IPS-18a (cell line): ENCODE results near the gene KMT2C.
"Not testable (repeated sequence)": the region's sequence is repeated elsewhere in the genome, so short reads cannot be mapped to it uniquely, and the experiment has no call there.

Source experiments
- H3K27ac ChIP-seq: one replicate; pipeline ENCODE4 v1.5.1; 2013; ENCODE audit warnings: low read length
- H3K27me3 ChIP-seq: one replicate; pipeline ENCODE4 v1.6.1; 2013; ENCODE audit warnings: mild to moderate bottlenecking, low read length; ENCODE audit not compliant: control insufficient read depth, insufficient read depth
- H3K36me3 ChIP-seq: one replicate; pipeline ENCODE4 v1.6.1; 2013; ENCODE audit warnings: low read depth, low read length; ENCODE audit not compliant: control insufficient read depth
- H3K4me1 ChIP-seq: one replicate; pipeline ENCODE4 v1.6.1; 2013; ENCODE audit warnings: low read depth, low read length; ENCODE audit not compliant: control insufficient read depth
- H3K4me3 ChIP-seq: one replicate; pipeline ENCODE4 v1.5.1; 2013; ENCODE audit warnings: low read length
- H3K9ac ChIP-seq: one replicate; pipeline ENCODE4 v1.6.1; 2013; ENCODE audit warnings: mild to moderate bottlenecking, low read length, moderate library complexity
- H3K9me3 ChIP-seq: one replicate; pipeline ENCODE4 v1.6.1; 2013; ENCODE audit warnings: low read depth, low read length; ENCODE audit not compliant: control insufficient read depth

Gene KMT2C

GRCh38 chr7:152328234-152328633, 107.6 kb downstream of the KMT2C start:
- peaks cover 3% of the 10 kb centered on the region for H3K36me3 ChIP-seq
- H3K27ac ChIP-seq, result no peak overlapping the region
- no peaks in the 10 kb centered on the region for H3K4me1 ChIP-seq
- H3K9me3 ChIP-seq, result no peaks in the 10 kb centered on the region
- H3K27me3 ChIP-seq, result no peaks in the 10 kb centered on the region
- no peak overlapping the region for H3K4me3 ChIP-seq
- no peak overlapping the region for H3K9ac ChIP-seq

- Histone ChIP-seq H3K27me3 (no peaks in the 10 kb centered on the region), H3K4me3 (no peak overlapping the region), H3K4me1 (no peaks in the 10 kb centered on the region), H3K36me3 (no peaks in the 10 kb centered on the region), H3K9ac (no peak overlapping the region), H3K9me3 (no peaks in the 10 kb centered on the region), H3K27ac (no peak overlapping the region)
Observed at GRCh38 chr7:152315845-152316244, 120.0 kb downstream of the KMT2C start.

GRCh38 chr7:152313831-152314604, 121.8 kb downstream of the KMT2C start:
- no peaks in the 10 kb centered on the region for H3K27me3 ChIP-seq
- H3K4me1 ChIP-seq, result no peaks in the 10 kb centered on the region
- H3K9me3 ChIP-seq, result no peaks in the 10 kb centered on the region
- H3K4me3 ChIP-seq, result no peak overlapping the region
- H3K27ac ChIP-seq, result no peak overlapping the region
- H3K9ac ChIP-seq, result no peak overlapping the region
- peaks cover 8% of the 10 kb centered on the region for H3K36me3 ChIP-seq

GRCh38 chr7:152313217-152313616, 122.6 kb downstream of the KMT2C start:
- no peak overlapping the region for H3K9ac ChIP-seq
- H3K36me3 ChIP-seq, result peaks cover 8% of the 10 kb centered on the region
- no peaks in the 10 kb centered on the region for H3K27me3 ChIP-seq
- no peak overlapping the region for H3K4me3 ChIP-seq
- H3K9me3 ChIP-seq, result no peaks in the 10 kb centered on the region
- H3K4me1 ChIP-seq, result no peaks in the 10 kb centered on the region
- no peak overlapping the region for H3K27ac ChIP-seq

- peaks cover 8% of the 10 kb centered on the region for H3K36me3 ChIP-seq
- no peak overlapping the region for H3K4me3 ChIP-seq
- H3K27ac ChIP-seq, result no peak overlapping the region
- H3K9ac ChIP-seq, result no peak overlapping the region
- H3K9me3 ChIP-seq, result no peaks in the 10 kb centered on the region
- H3K4me1 ChIP-seq, result no peaks in the 10 kb centered on the region
- no peaks in the 10 kb centered on the region for H3K27me3 ChIP-seq
Observed at GRCh38 chr7:152312316-152312715, 123.5 kb downstream of the KMT2C start.

- Histone ChIP-seq H3K4me3 (no peak overlapping the region), H3K36me3 (peaks cover 8% of the 10 kb centered on the region)
Observed at GRCh38 chr7:152307902-152308301, 127.9 kb downstream of the KMT2C start.

GRCh38 chr7:152299542-152300143, 136.2 kb downstream of the KMT2C start:
- not testable (repeated sequence) for H3K27me3 ChIP-seq, H3K4me3 ChIP-seq, H3K4me1 ChIP-seq, H3K27ac ChIP-seq, H3K9me3 ChIP-seq, H3K36me3 ChIP-seq, H3K9ac ChIP-seq

More at GRCh38 chr7:152307902-152308301, 127.9 kb downstream of the KMT2C start:
- Histone ChIP-seq H3K27ac (no peak overlapping the region), H3K4me1 (no peaks in the 10 kb centered on the region), H3K27me3 (no peaks in the 10 kb centered on the region), H3K9ac (no peak overlapping the region), H3K9me3 (no peaks in the 10 kb centered on the region)

- no peaks in the 10 kb centered on the region for H3K36me3 ChIP-seq
- no peak overlapping the region for H3K27ac ChIP-seq
- H3K4me3 ChIP-seq, result no peak overlapping the region
- no peaks in the 10 kb centered on the region for H3K9me3 ChIP-seq
- no peaks in the 10 kb centered on the region for H3K27me3 ChIP-seq
- H3K9ac ChIP-seq, result no peak overlapping the region
- H3K4me1 ChIP-seq, result peaks cover 5% of the 10 kb centered on the region
Observed at GRCh38 chr7:152292897-152293296, 142.9 kb downstream of the KMT2C start.

GRCh38 chr7:152286972-152287371, 148.8 kb downstream of the KMT2C start:
- H3K4me1 ChIP-seq, H3K27ac ChIP-seq, H3K36me3 ChIP-seq, H3K9me3 ChIP-seq, H3K9ac ChIP-seq, H3K4me3 ChIP-seq, H3K27me3 ChIP-seq: not testable (repeated sequence)

GRCh38 chr7:152286219-152286618, 149.6 kb downstream of the KMT2C start:
- H3K4me3 ChIP-seq, H3K27ac ChIP-seq, H3K27me3 ChIP-seq, H3K9ac ChIP-seq, H3K36me3 ChIP-seq, H3K9me3 ChIP-seq, H3K4me1 ChIP-seq: not testable (repeated sequence)

- not testable (repeated sequence) for H3K4me1 ChIP-seq, H3K27ac ChIP-seq, H3K9me3 ChIP-seq, H3K27me3 ChIP-seq, H3K36me3 ChIP-seq, H3K4me3 ChIP-seq, H3K9ac ChIP-seq
Observed at GRCh38 chr7:152284998-152285397, 150.8 kb downstream of the KMT2C start.

- H3K27me3 ChIP-seq, H3K4me3 ChIP-seq, H3K36me3 ChIP-seq, H3K4me1 ChIP-seq, H3K27ac ChIP-seq, H3K9ac ChIP-seq, H3K9me3 ChIP-seq: not testable (repeated sequence)
Observed at GRCh38 chr7:152277687-152278086, 158.1 kb downstream of the KMT2C start.
